Gastroesophageal sphincter (tissue), 4 donors: Measurements from ENCODE around the gene DRD4. TPM values are rescaled to one million over a fixed set of nuclear protein-coding genes. Genes with fewer than 3 reads are reported as not detected.

Source experiments
- ATAC-seq: fragments of 150-250 bp; one replicate; pipeline ENCODE4 v1.9.1; 2016; ENCODE audit warnings: mild to moderate bottlenecking, moderate library complexity
- H3K27ac ChIP-seq, 4 donors: fragments of 200-600 bp; sonication (generic) in 3 of 4; 1 replicate in 3 of 4; 2 replicates in 1 of 4; pipeline ENCODE4 v1.5.1; 2016 to 2019
- H3K27me3 ChIP-seq: fragments of 200-600 bp; sonication (generic); one replicate; pipeline ENCODE4 v1.5.1; 2019
- H3K36me3 ChIP-seq, 2 donors: fragments of 200-600 bp; sonication (generic); one replicate each; pipeline ENCODE4 v1.5.1; 2019; ENCODE audit warnings: control low read depth in 1 of 2
- H3K4me1 ChIP-seq, 3 donors: fragments of 200-600 bp; sonication (generic); 1 replicate in 2 of 3; 2 replicates in 1 of 3; pipeline ENCODE4 v1.5.1; 2016 to 2019; ENCODE audit warnings: control low read depth in 2 of 3
- H3K4me3 ChIP-seq, 2 donors: fragments of 200-600 bp; sonication (generic); one replicate each; pipeline ENCODE4 v1.5.1; 2019; ENCODE audit warnings: mild to moderate bottlenecking in 1 of 2, moderate library complexity in 1 of 2
- H3K9me3 ChIP-seq, 3 donors: fragments of 200-600 bp; sonication (generic); one replicate each; pipeline ENCODE4 v1.5.1; 2017 to 2019; ENCODE audit warnings: control low read depth in 2 of 3
- EP300 ChIP-seq: sonication (generic); formaldehyde crosslinking; IDR thresholded peaks from one replicate; pipeline ENCODE4 v1.6.1; 2017; ENCODE audit warnings: antibody characterized with exemption, mild to moderate bottlenecking
- POLR2A ChIP-seq, 2 donors: fragments of 450-650 bp; IDR thresholded peaks; one replicate each; pipeline ENCODE4 v1.6.1; 2017; ENCODE audit warnings: antibody characterized with exemption in 2 of 2, mild to moderate bottlenecking in 2 of 2, moderate library complexity in 1 of 2
- POLR2AphosphoS5 ChIP-seq: sonication (generic); formaldehyde crosslinking; IDR thresholded peaks from one replicate; pipeline ENCODE4 v1.6.1; 2017; ENCODE audit warnings: antibody characterized with exemption
- WGBS, 2 donors: methylation state at CpG; one replicate each; pipeline ENCODE4 v1.1.5; 2018; ENCODE audit warnings: low coverage in 1 of 2; 5-methylcytosine and 5-hydroxymethylcytosine counted together
- total RNA-seq, 4 donors: library from RNA; depleted of rRNA; stranded (reverse); fragments of >200 nt; gene quantifications; one replicate each; pipeline ENCODE4 v1.1.0, GENCODE V29; 2016
- TF ChIP-seq, protein P1 (sequence below), 4 experiments: fragments of 200-600 bp in 2 of 4; fragments of 450-650 bp in 2 of 4; sonication (generic) in 1 of 4; IDR thresholded peaks; one replicate each; pipeline ENCODE4 v1.5.1; 2017 to 2019; ENCODE audit warnings: antibody characterized with exemption in 4 of 4, mild to moderate bottlenecking in 2 of 4, moderate library complexity in 2 of 4

DRD4 gene
- total RNA-seq, 4 donors from 2014 or later, result 0.27 TPM; not detected in 3

- Histone ChIP-seq H3K4me1 (peaks cover 0 to 37% (median 0%) of the 10 kb centered on the region in 3 donors), H3K27me3 (peaks cover 28% of the 10 kb centered on the region), H3K36me3 (peaks cover 0 to 26% of the 10 kb centered on the region in 2 donors), H3K4me3 (peak within 1 kb of the TSS in 1 of 2 donors; percentile 16), H3K9me3 (no peaks in the 10 kb centered on the region), H3K27ac (no peak within 1 kb of the TSS)
- TF ChIP-seq EP300, result no peak
- TF ChIP-seq POLR2AphosphoS5, result no peak
- no peak for TF ChIP-seq POLR2A (IDR thresholded peaks at IDR 0.05)
- TF ChIP-seq, protein P1, sequence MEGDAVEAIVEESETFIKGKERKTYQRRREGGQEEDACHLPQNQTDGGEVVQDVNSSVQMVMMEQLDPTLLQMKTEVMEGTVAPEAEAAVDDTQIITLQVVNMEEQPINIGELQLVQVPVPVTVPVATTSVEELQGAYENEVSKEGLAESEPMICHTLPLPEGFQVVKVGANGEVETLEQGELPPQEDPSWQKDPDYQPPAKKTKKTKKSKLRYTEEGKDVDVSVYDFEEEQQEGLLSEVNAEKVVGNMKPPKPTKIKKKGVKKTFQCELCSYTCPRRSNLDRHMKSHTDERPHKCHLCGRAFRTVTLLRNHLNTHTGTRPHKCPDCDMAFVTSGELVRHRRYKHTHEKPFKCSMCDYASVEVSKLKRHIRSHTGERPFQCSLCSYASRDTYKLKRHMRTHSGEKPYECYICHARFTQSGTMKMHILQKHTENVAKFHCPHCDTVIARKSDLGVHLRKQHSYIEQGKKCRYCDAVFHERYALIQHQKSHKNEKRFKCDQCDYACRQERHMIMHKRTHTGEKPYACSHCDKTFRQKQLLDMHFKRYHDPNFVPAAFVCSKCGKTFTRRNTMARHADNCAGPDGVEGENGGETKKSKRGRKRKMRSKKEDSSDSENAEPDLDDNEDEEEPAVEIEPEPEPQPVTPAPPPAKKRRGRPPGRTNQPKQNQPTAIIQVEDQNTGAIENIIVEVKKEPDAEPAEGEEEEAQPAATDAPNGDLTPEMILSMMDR (IDR thresholded peaks at IDR 0.05), result no peak
- WGBS, 2 donors, result no CpG with 5 or more reads among the region's 72 CpGs
- no peak for ATAC-seq
Observed at GRCh38 chr11:626475-627307, 10.4 kb upstream of the DRD4 start, which contains the start of gene SCT. SCT (minus strand) TSS chr11:627181; CDS start chr11:627143, 38 bp downstream.

- WGBS, 2 donors, result 63% methylated on average over 4 of the region's 28 CpGs; no CpG with 5 or more reads in 1 of the 2 donors
- Histone ChIP-seq H3K36me3 (peaks cover 0 to 20% of the 10 kb centered on the region in 2 donors), H3K4me1 (peaks cover 0 to 37% (median 0%) of the 10 kb centered on the region in 3 donors)
Observed at GRCh38 chr11:627308-627576, 9.8 kb upstream of the DRD4 start.

DNA sequence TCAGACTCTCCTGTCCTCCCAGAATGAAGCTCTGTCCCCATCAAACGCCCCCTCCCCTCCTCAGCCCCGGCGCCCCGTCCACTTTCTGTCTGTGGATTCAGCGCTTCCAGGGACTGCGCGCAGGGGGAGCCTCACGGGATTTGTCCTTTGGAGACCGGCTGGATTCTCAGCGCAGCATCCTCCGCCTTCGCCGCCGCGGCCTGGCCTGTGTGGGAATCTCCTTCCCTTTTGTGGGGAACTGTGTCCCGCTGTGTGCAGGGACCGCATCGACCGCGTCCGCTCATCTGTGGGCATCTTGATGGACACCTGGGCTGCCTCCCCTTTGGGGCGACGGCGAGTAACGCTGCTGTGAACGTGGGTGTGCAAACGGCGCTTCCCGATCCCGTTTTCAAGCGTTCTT, 9.0 kb upstream of the DRD4 start:
- peaks cover 28% of the 10 kb centered on the region for H3K27me3 ChIP-seq
- H3K9me3 ChIP-seq, result no peaks in the 10 kb centered on the region
- peak overlapping the region in 1 of 4 donors; percentile 65 for H3K27ac ChIP-seq
- peaks cover 0 to 37% (median 0%) of the 10 kb centered on the region in 3 donors for H3K4me1 ChIP-seq
- ATAC-seq, result no peak
- peaks cover 0 to 12% of the 10 kb centered on the region in 2 donors for H3K36me3 ChIP-seq
- H3K4me3 ChIP-seq, result no peak overlapping the region
- WGBS, 2 donors, result 95% methylated on average over 11 of the region's 31 CpGs; no CpG with 5 or more reads in 1 of the 2 donors
- TF ChIP-seq EP300 (no peak), POLR2A (IDR thresholded peaks at IDR 0.05) (no peak), POLR2AphosphoS5 (no peak)
- TF ChIP-seq, protein P1 (IDR thresholded peaks at IDR 0.05), result no peak

More at GRCh38 chr11:627308-627576, 9.8 kb upstream of the DRD4 start:
- no peak for ATAC-seq
- Histone ChIP-seq H3K9me3 (no peaks in the 10 kb centered on the region), H3K4me3 (peak overlapping the region in 1 of 2 donors; percentile 16), H3K27me3 (peaks cover 28% of the 10 kb centered on the region), H3K27ac (no peak overlapping the region)
- TF ChIP-seq POLR2A (IDR thresholded peaks at IDR 0.05), result no peak
- TF ChIP-seq, protein P1 (IDR thresholded peaks at IDR 0.05), result no peak
- no peak for TF ChIP-seq EP300
- TF ChIP-seq POLR2AphosphoS5, result no peak

GRCh38 chr11:629237-629583, 7.9 kb upstream of the DRD4 start:
- peaks cover 27% of the 10 kb centered on the region for H3K27me3 ChIP-seq
- peaks cover 0 to 3% of the 10 kb centered on the region in 2 donors for H3K36me3 ChIP-seq
- no peak overlapping the region for H3K4me3 ChIP-seq
- peak overlapping the region in 2 of 4 donors; percentile 59 to 65 for H3K27ac ChIP-seq
- TF ChIP-seq, protein P1 (IDR thresholded peaks at IDR 0.05), result peak in 3 of 4 experiments; percentile 32 to 48 (median 42)
- TF ChIP-seq POLR2A (IDR thresholded peaks at IDR 0.05), result no peak
- 0 to 21% methylated on average over 1 to 9 of the region's 10 CpGs for WGBS, 2 donors
- H3K9me3 ChIP-seq, result no peaks in the 10 kb centered on the region
- peaks cover 0 to 37% (median 0%) of the 10 kb centered on the region in 3 donors for H3K4me1 ChIP-seq
- peak; percentile 62 for ATAC-seq

DNA sequence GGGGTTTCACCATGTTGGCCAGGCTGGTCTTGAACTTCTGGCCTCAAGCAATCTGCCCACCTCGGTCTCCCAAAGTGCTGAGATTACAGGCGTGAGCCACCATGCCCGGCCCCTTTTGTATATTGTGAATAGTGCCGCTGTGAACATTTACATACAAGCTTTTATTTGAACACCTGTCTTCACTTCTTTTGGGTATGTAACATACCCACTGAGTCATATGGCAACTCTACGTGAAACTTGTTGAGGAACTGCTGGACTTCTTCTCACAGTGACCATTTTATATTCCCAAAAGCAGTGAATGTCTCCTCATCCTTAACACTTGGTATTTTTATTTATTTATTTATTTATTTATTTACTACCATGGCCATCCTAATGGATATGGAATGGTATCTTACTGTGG, 6.2 kb upstream of the DRD4 start:
- ATAC-seq, result no peak
- TF ChIP-seq POLR2AphosphoS5, result no peak
- no peak for TF ChIP-seq POLR2A (IDR thresholded peaks at IDR 0.05)
- TF ChIP-seq, protein P1 (IDR thresholded peaks at IDR 0.05), result no peak
- no peak for TF ChIP-seq EP300
- no peaks in the 10 kb centered on the region for H3K9me3 ChIP-seq
- no peak overlapping the region for H3K27ac ChIP-seq
- H3K27me3 ChIP-seq, result peaks cover 10% of the 10 kb centered on the region
- H3K36me3 ChIP-seq, result no peaks in the 10 kb centered on the region
- WGBS, 2 donors, result 86 to 92% methylated on average over 2 to 3 of the region's 5 CpGs
- H3K4me3 ChIP-seq, result no peak overlapping the region
- H3K4me1 ChIP-seq, result peaks cover 0 to 36% (median 0%) of the 10 kb centered on the region in 3 donors
